HepG2 (cell line): Measurements from ENCODE around the gene NRG2.

Experiments
- CEBPZ ChIP-seq: IDR thresholded peaks from 2 replicates; pipeline ENCODE4 v1.6.1; 2012; ENCODE audit warnings: low read length, improper control_type of control experiment
- CTCF ChIP-seq: sonication (generic); formaldehyde crosslinking; IDR thresholded peaks from 2 replicates; pipeline ENCODE4 v1.5.0; 2020; ENCODE audit warnings: mild to moderate bottlenecking, missing genetic modification reagents, moderate library complexity
- FOXP1 ChIP-seq, 2 experiments: fragments of 450-650 bp in 1 of 2; IDR thresholded peaks; 2 replicates each; pipeline ENCODE4 v1.6.1; 2017 to 2018; ENCODE audit warnings: antibody characterized with exemption in 1 of 2
- GATAD1 ChIP-seq: IDR thresholded peaks from 2 replicates; pipeline ENCODE4 v1.6.1; 2016; ENCODE audit warnings: missing genetic modification reagents, missing compliant biosample characterization
- NONO ChIP-seq, 2 experiments: fragments of 450-650 bp in 1 of 2; sonication (generic) in 1 of 2; formaldehyde crosslinking in 1 of 2; IDR thresholded peaks in 1 of 2; conservative IDR thresholded peaks in 1 of 2; 2 replicates each; pipeline versions ENCODE4 v1.6.1 to v1.8.0; 2017 to 2022; ENCODE audit warnings: mild to moderate bottlenecking in 1 of 2, missing genetic modification reagents in 1 of 2, moderate library complexity in 1 of 2
- NR3C1 ChIP-seq: sonication (generic); formaldehyde crosslinking; IDR thresholded peaks from 2 replicates; pipeline ENCODE4 v1.4.0; 2020; ENCODE audit warnings: missing genetic modification reagents
- POLR2A ChIP-seq, 2 experiments: IDR thresholded peaks; 2 replicates each; pipeline ENCODE4 v1.6.1; 2011; ENCODE audit warnings: low read depth in 2 of 2, low read length in 2 of 2, mild to moderate bottlenecking in 1 of 2, moderate library complexity in 1 of 2; ENCODE audit not compliant: insufficient read depth in 1 of 2
- TCF7L2 ChIP-seq: IDR thresholded peaks from 2 replicates; pipeline ENCODE4 v1.6.1; 2011; ENCODE audit warnings: mild to moderate bottlenecking, low read depth, low read length, moderate library complexity
- ZNF18 ChIP-seq: sonication (generic); formaldehyde crosslinking; IDR thresholded peaks from 2 replicates; pipeline ENCODE4 v1.8.0; 2022; ENCODE audit warnings: mild to moderate bottlenecking, missing genetic modification reagents; ENCODE audit not compliant: insufficient replicate concordance
- ZNF644 ChIP-seq: IDR thresholded peaks from 2 replicates; pipeline ENCODE4 v1.6.1; 2016; ENCODE audit warnings: low read depth

- TF ChIP-seq GATAD1 (CRISPR knock-in tag) (no peak), CTCF (no peak), NONO (IDR thresholded peaks at IDR 0.05) (no peak), NONO (CRISPR knock-in tag; conservative IDR thresholded peaks at IDR 0.05) (no peak), POLR2A (IDR thresholded peaks at IDR 0.05; ENCODE audit: insufficient read depth in 1 of 2, low read depth in 2 of 2, low read length in 2 of 2) (no peak), NR3C1 (CRISPR knock-in tag) (no peak), CEBPZ (no peak), TCF7L2 (no peak), FOXP1 (IDR thresholded peaks at IDR 0.05) (no peak), FOXP1 (CRISPR knock-in tag; IDR thresholded peaks at IDR 0.05) (no peak), ZNF644 (no peak), ZNF18 (CRISPR knock-in tag) (no peak)
These were observed 58.3 kb downstream of the NRG2 start for GRCh38 chr5:139984816-139985215.
